ENCODE data around the gene PNRC2. TPM values are rescaled to one million over a fixed set of nuclear protein-coding genes. Genes with fewer than 3 reads are reported as not detected.
"Not testable (repeated sequence)": the region's sequence is repeated elsewhere in the genome, so short reads cannot be mapped to it uniquely, and the experiment has no call there.

PNRC2 gene
- total and polyA plus RNA-seq, 5 donors, result 74.6 to 104 (median 83.3) TPM

- DNase-seq (no peak), ATAC-seq (no peak)
- intact Hi-C loops (cut with DNase I), result loop anchor here in 1 of 4 donors (10.0 kb wide), 1 partner anchor 47 kb away; no protein-coding TSS in a partner anchor
- Histone ChIP-seq H3K4me3 (ENCODE audit: low read length) (peak overlapping the region; percentile 27), H3K27me3 (ENCODE audit: control insufficient read depth, insufficient read depth) (no peaks in the 10 kb centered on the region), H3K4me1 (ENCODE audit: control insufficient read depth, insufficient read depth, low read length) (peaks cover 6% of the 10 kb centered on the region), H3K27ac (ENCODE audit: low read length) (no peak overlapping the region), H3K9me3 (ENCODE audit: control insufficient read depth, low read length) (no peaks in the 10 kb centered on the region)
- 54% methylated on average over 4 of the region's 4 CpGs for WGBS
Observed at GRCh38 chr1:23977187-23977853, 17.7 kb downstream of the PNRC2 start.

- ATAC-seq (no peak), DNase-seq (no peak)
- Histone ChIP-seq H3K27ac (ENCODE audit: low read length) (no peak overlapping the region), H3K9me3 (ENCODE audit: control insufficient read depth, low read length) (no peaks in the 10 kb centered on the region), H3K4me3 (ENCODE audit: low read length) (peak overlapping the region; percentile 39), H3K27me3 (ENCODE audit: control insufficient read depth, insufficient read depth) (no peaks in the 10 kb centered on the region), H3K4me1 (ENCODE audit: control insufficient read depth, insufficient read depth, low read length) (peaks cover 6% of the 10 kb centered on the region)
- WGBS, result 30% methylated on average over 1 of the region's 1 CpG
- intact Hi-C loops (cut with DNase I), result loop anchor here in 1 of 4 donors (10.0 kb wide), 1 partner anchor 47 kb away; no protein-coding TSS in a partner anchor
Observed at GRCh38 chr1:23977854-23978191, 18.2 kb downstream of the PNRC2 start.

- Histone ChIP-seq H3K9me3 (ENCODE audit: control insufficient read depth, low read length) (no peaks in the 10 kb centered on the region), H3K4me3 (ENCODE audit: low read length) (peak overlapping the region; percentile 88), H3K4me1 (ENCODE audit: control insufficient read depth, insufficient read depth, low read length) (peaks cover 6% of the 10 kb centered on the region), H3K27ac (ENCODE audit: low read length) (no peak overlapping the region), H3K27me3 (ENCODE audit: control insufficient read depth, insufficient read depth) (no peaks in the 10 kb centered on the region)
- DNase-seq (no peak), ATAC-seq (no peak)
- intact Hi-C loops (cut with DNase I), result loop anchor here in 1 of 4 donors (10.0 kb wide), 1 partner anchor 46 kb away; no protein-coding TSS in a partner anchor
- WGBS, result 0% methylated on average over 4 of the region's 4 CpGs
Observed at GRCh38 chr1:23978805-23979204, 19.2 kb downstream of the PNRC2 start.

GRCh38 chr1:23979387-23979880 is 19.8 kb downstream of the PNRC2 start:
- Histone ChIP-seq H3K9me3 (ENCODE audit: control insufficient read depth, low read length) (no peaks in the 10 kb centered on the region), H3K4me3 (ENCODE audit: low read length) (peak overlapping the region; percentile 88), H3K27me3 (ENCODE audit: control insufficient read depth, insufficient read depth) (no peaks in the 10 kb centered on the region), H3K4me1 (ENCODE audit: control insufficient read depth, insufficient read depth, low read length) (peaks cover 6% of the 10 kb centered on the region), H3K27ac (ENCODE audit: low read length) (peak overlapping the region; percentile 100)
- intact Hi-C loops (cut with DNase I), result loop anchor here in 1 of 4 donors (10.0 kb wide), 1 partner anchor 45 kb away; no protein-coding TSS in a partner anchor
- whole genome bisulfite sequencing, result 0% methylated on average over 13 of the region's 13 CpGs
- ATAC-seq (no peak), DNase-seq (no peak)

- Histone ChIP-seq H3K4me1 (ENCODE audit: control insufficient read depth, insufficient read depth, low read length) (peaks cover 6% of the 10 kb centered on the region), H3K27me3 (ENCODE audit: control insufficient read depth, insufficient read depth) (no peaks in the 10 kb centered on the region), H3K27ac (ENCODE audit: low read length) (peak within 1 kb of the TSS; percentile 100), H3K9me3 (ENCODE audit: control insufficient read depth, low read length) (no peaks in the 10 kb centered on the region), H3K4me3 (ENCODE audit: low read length) (peak within 1 kb of the TSS; percentile 88)
- ATAC-seq, result peak; percentile 99
- WGBS, result under 1% methylated on average over 84 of the region's 84 CpGs
- intact Hi-C loops (cut with DNase I), result loop anchor here in 3 of 4 donors (2.0 to 10.0 kb wide), 3 partner anchors 37 to 45 kb away; no protein-coding TSS in a partner anchor
- DNase-seq, result peak; percentile 98 to 99 (median 99)
Observed at GRCh38 chr1:23979881-23980727, 20.5 kb downstream of the PNRC2 start, which contains the start of gene SRSF10. TSS of gene SRSF10 (minus strand) at chr1:23980327. CDS start at chr1:23980255, 72 bp downstream.

- Histone ChIP-seq H3K27ac (ENCODE audit: low read length) (peak overlapping the region; percentile 72), H3K4me1 (ENCODE audit: control insufficient read depth, insufficient read depth, low read length) (peaks cover 6% of the 10 kb centered on the region), H3K4me3 (ENCODE audit: low read length) (peak overlapping the region; percentile 53), H3K27me3 (ENCODE audit: control insufficient read depth, insufficient read depth) (no peaks in the 10 kb centered on the region), H3K9me3 (ENCODE audit: control insufficient read depth, low read length) (no peaks in the 10 kb centered on the region)
- ATAC-seq (peak; percentile 9 to 40), DNase-seq (no peak)
- intact Hi-C loops (cut with DNase I), result loop anchor here in 2 of 4 donors (2.0 to 5.0 kb wide), 2 partner anchors 37 to 38 kb away; no protein-coding TSS in a partner anchor
- 51% methylated on average over 6 of the region's 6 CpGs for WGBS
Observed at GRCh38 chr1:23980728-23981070, 21.1 kb downstream of the PNRC2 start.

GRCh38 chr1:23984417-23985186 is 25.0 kb downstream of the PNRC2 start:
- H3K9me3 ChIP-seq (ENCODE audit: control insufficient read depth, low read length), result no peaks in the 10 kb centered on the region
- no peak overlapping the region for H3K27ac ChIP-seq (ENCODE audit: low read length)
- WGBS, result 68% methylated on average over 5 of the region's 5 CpGs
- ATAC-seq (no peak), DNase-seq (no peak)
- H3K4me3 ChIP-seq (ENCODE audit: low read length), result no peak overlapping the region
- intact Hi-C loops (cut with DNase I), result loop anchor here in 1 of 4 donors (5.0 kb wide), 1 partner anchor 33 kb away; no protein-coding TSS in a partner anchor
- no peaks in the 10 kb centered on the region for H3K27me3 ChIP-seq (ENCODE audit: control insufficient read depth, insufficient read depth)
- peaks cover 2% of the 10 kb centered on the region for H3K4me1 ChIP-seq (ENCODE audit: control insufficient read depth, insufficient read depth, low read length)

GRCh38 chr1:23987038-23987437 is 27.4 kb downstream of the PNRC2 start:
- DNase-seq, result peak in 1 of 3 donors; percentile 48
- H3K27ac ChIP-seq (ENCODE audit: low read length); H3K4me1 ChIP-seq (ENCODE audit: control insufficient read depth, insufficient read depth, low read length); ATAC-seq; intact Hi-C loops (cut with DNase I); H3K9me3 ChIP-seq (ENCODE audit: control insufficient read depth, low read length); H3K4me3 ChIP-seq (ENCODE audit: low read length); H3K27me3 ChIP-seq (ENCODE audit: control insufficient read depth, insufficient read depth): not testable (repeated sequence)
- WGBS, result 96% methylated on average over 23 of the region's 23 CpGs

- Histone ChIP-seq H3K4me3 (ENCODE audit: low read length) (no peak overlapping the region), H3K27ac (ENCODE audit: low read length) (no peak overlapping the region), H3K27me3 (ENCODE audit: control insufficient read depth, insufficient read depth) (no peaks in the 10 kb centered on the region), H3K4me1 (ENCODE audit: control insufficient read depth, insufficient read depth, low read length) (no peaks in the 10 kb centered on the region), H3K9me3 (ENCODE audit: control insufficient read depth, low read length) (no peaks in the 10 kb centered on the region)
- 67% methylated on average over 3 of the region's 3 CpGs for WGBS
- intact Hi-C loops (cut with DNase I), result no loop called here
- ATAC-seq, result no peak
- DNase-seq, result no peak
Observed at GRCh38 chr1:23989263-23989662, 29.6 kb downstream of the PNRC2 start.

- H3K27me3 ChIP-seq (ENCODE audit: control insufficient read depth, insufficient read depth); H3K27ac ChIP-seq (ENCODE audit: low read length); DNase-seq; H3K4me3 ChIP-seq (ENCODE audit: low read length); H3K9me3 ChIP-seq (ENCODE audit: control insufficient read depth, low read length); intact Hi-C loops (cut with DNase I); ATAC-seq; H3K4me1 ChIP-seq (ENCODE audit: control insufficient read depth, insufficient read depth, low read length): not testable (repeated sequence)
- 86% methylated on average over 13 of the region's 13 CpGs for WGBS
Observed at GRCh38 chr1:23992011-23992410, 32.4 kb downstream of the PNRC2 start.

Data from right cardiac atrium (tissue), 5 donors.